Karpas-422 (cell line): ENCODE data around the gene CETP. TPM values are rescaled to one million over a fixed set of nuclear protein-coding genes. Genes with fewer than 3 reads are reported as not detected.
A peak's percentile ranks its signal among the peaks of the same experiment; 100 is the strongest.
"Not testable (repeated sequence)": the region's sequence is repeated elsewhere in the genome, so short reads cannot be mapped to it uniquely, and the experiment has no call there.

Experiments
- DNase-seq: peaks from one replicate; pipeline ENCODE4 v3.0.0-alpha.2; 2015
- H2AFZ ChIP-seq: fragments of 200-600 bp; sonication (generic); 2 replicates; pipeline ENCODE4 v1.6.1; 2014; ENCODE audit warnings: antibody characterized with exemption, low read length, mixed read lengths
- H3K27ac ChIP-seq: fragments of 200-600 bp; sonication (generic); 2 replicates; pipeline ENCODE4 v1.5.1; 2014; ENCODE audit warnings: mild to moderate bottlenecking, low read length, moderate library complexity
- H3K27me3 ChIP-seq: fragments of 200-600 bp; sonication (generic); 2 replicates; pipeline ENCODE4 v1.6.1; 2014; ENCODE audit warnings: low read length, mixed read lengths
- H3K36me3 ChIP-seq: fragments of 200-600 bp; sonication (generic); 2 replicates; pipeline ENCODE4 v1.6.1; 2014; ENCODE audit warnings: low read length, mixed read lengths; ENCODE audit not compliant: insufficient read depth
- H3K4me1 ChIP-seq: fragments of 200-600 bp; sonication (generic); 2 replicates; pipeline ENCODE4 v1.6.1; 2014; ENCODE audit warnings: mild to moderate bottlenecking, low read length, mixed read lengths
- H3K4me2 ChIP-seq: fragments of 200-600 bp; sonication (generic); 2 replicates; pipeline ENCODE4 v1.6.1; 2014; ENCODE audit warnings: low read length, low read depth, mild to moderate bottlenecking; ENCODE audit not compliant: poor library complexity, severe bottlenecking
- H3K4me3 ChIP-seq: fragments of 200-600 bp; sonication (generic); 2 replicates; pipeline ENCODE4 v1.5.1; 2014; ENCODE audit warnings: mild to moderate bottlenecking, antibody characterized with exemption, low read length, mixed read lengths
- H3K79me2 ChIP-seq: fragments of 200-600 bp; sonication (generic); 2 replicates; pipeline ENCODE4 v1.6.1; 2014; ENCODE audit warnings: mild to moderate bottlenecking, low read length, mixed read lengths
- H3K9ac ChIP-seq: fragments of 200-600 bp; sonication (generic); 2 replicates; pipeline ENCODE4 v1.6.0; 2014; ENCODE audit warnings: low read length
- H3K9me2 ChIP-seq: fragments of 200-600 bp; sonication (generic), shearing (Covaris generic); replicated peaks from 2 replicates; pipeline ENCODE4 v1.6.0; 2014; ENCODE audit warnings: mild to moderate bottlenecking, low read length, moderate library complexity; ENCODE audit not compliant: insufficient read depth
- H3K9me3 ChIP-seq: fragments of 300-700, 200-600 bp; sonication (generic); 2 replicates; pipeline ENCODE4 v1.6.1; 2014; ENCODE audit warnings: low read length, mixed read lengths
- H4K20me1 ChIP-seq: fragments of 200-600 bp; sonication (generic); 2 replicates; pipeline ENCODE4 v1.6.1; 2014; ENCODE audit warnings: mild to moderate bottlenecking, antibody characterized with exemption, low read length, low read depth; ENCODE audit not compliant: insufficient read depth
- total RNA-seq: library from RNA; depleted of rRNA; stranded (reverse); fragments of >200 nt; shearing (Covaris generic); gene quantifications from 2 replicates; pipeline ENCODE4 v1.2.3, GENCODE V29; 2014; ENCODE audit warnings: low replicate concordance

Gene CETP
- total RNA-seq, 1 experiment from 2014 or later = 0.48 TPM

- Histone ChIP-seq H3K4me1 (peaks cover 69% of the 10 kb centered on the region), H3K27me3 (no peaks in the 10 kb centered on the region), H3K4me2 (peak overlapping the region; percentile 90), H3K79me2 (peaks cover 57% of the 10 kb centered on the region), H3K36me3 (peaks cover 44% of the 10 kb centered on the region), H3K9me3 (no peaks in the 10 kb centered on the region), H3K9ac (peak overlapping the region; percentile 87), H4K20me1 (peaks cover 28% of the 10 kb centered on the region; the same call in 1 of the 2 replicates), H2AFZ (no peak overlapping the region), H3K27ac (peak overlapping the region; percentile 91), H3K9me2 (no peaks in the 10 kb centered on the region), H3K4me3 (peak overlapping the region; percentile 92)
- peak; percentile 69 for DNase-seq
Observed at GRCh38 chr16:56932721-56933619, 28.8 kb upstream of the CETP start.

- H3K4me1 ChIP-seq = peaks cover 78% of the 10 kb centered on the region
- peaks cover 53% of the 10 kb centered on the region for H3K36me3 ChIP-seq
- H4K20me1 ChIP-seq = peaks cover 28% of the 10 kb centered on the region; the same call in 1 of the 2 replicates
Observed at GRCh38 chr16:56933828-56934598, 27.7 kb upstream of the CETP start.

GRCh38 chr16:56934599-56935145, 27.1 kb upstream of the CETP start:
- peaks cover 83% of the 10 kb centered on the region for H3K4me1 ChIP-seq
- H3K79me2 ChIP-seq = peaks cover 65% of the 10 kb centered on the region
- not testable (repeated sequence) for H3K9me2 ChIP-seq, H3K27me3 ChIP-seq, H2AFZ ChIP-seq, H3K9me3 ChIP-seq, DNase-seq
- peak overlapping the region; percentile 87 for H3K9ac ChIP-seq
- peaks cover 31% of the 10 kb centered on the region; the same call in 1 of the 2 replicates for H4K20me1 ChIP-seq
- H3K4me2 ChIP-seq = peak overlapping the region; percentile 90
- peak overlapping the region; percentile 91 for H3K27ac ChIP-seq
- H3K36me3 ChIP-seq = peaks cover 59% of the 10 kb centered on the region
- H3K4me3 ChIP-seq = peak overlapping the region; percentile 92

More at GRCh38 chr16:56933828-56934598, 27.7 kb upstream of the CETP start:
- no peak for DNase-seq
- H3K27ac ChIP-seq = peak overlapping the region; percentile 91
- peak overlapping the region; percentile 90 for H3K4me2 ChIP-seq
- peaks cover 62% of the 10 kb centered on the region for H3K79me2 ChIP-seq
- no peaks in the 10 kb centered on the region for H3K27me3 ChIP-seq
- no peaks in the 10 kb centered on the region for H3K9me2 ChIP-seq
- H3K4me3 ChIP-seq = peak overlapping the region; percentile 92
- H3K9me3 ChIP-seq = no peaks in the 10 kb centered on the region
- H3K9ac ChIP-seq = peak overlapping the region; percentile 87
- no peak overlapping the region for H2AFZ ChIP-seq

- Histone ChIP-seq H4K20me1 (peaks cover 31% of the 10 kb centered on the region; the same call in 1 of the 2 replicates), H3K4me1 (peaks cover 83% of the 10 kb centered on the region), H3K36me3 (peaks cover 64% of the 10 kb centered on the region), H3K27ac (peak overlapping the region; percentile 29), H3K79me2 (peaks cover 65% of the 10 kb centered on the region), H3K9me3 (no peaks in the 10 kb centered on the region), H3K27me3 (no peaks in the 10 kb centered on the region), H3K9me2 (no peaks in the 10 kb centered on the region), H2AFZ (no peak overlapping the region), H3K9ac (peak overlapping the region; percentile 28), H3K4me2 (peak overlapping the region; percentile 90), H3K4me3 (peak overlapping the region; percentile 32; the same call in 1 of the 2 replicates)
- DNase-seq = no peak
Observed at GRCh38 chr16:56935201-56935600, 26.5 kb upstream of the CETP start.

GRCh38 chr16:56936491-56936890, 25.3 kb upstream of the CETP start:
- Histone ChIP-seq H3K36me3 (peaks cover 72% of the 10 kb centered on the region), H3K9me3 (no peaks in the 10 kb centered on the region), H2AFZ (no peak overlapping the region), H3K79me2 (peaks cover 65% of the 10 kb centered on the region), H4K20me1 (peaks cover 31% of the 10 kb centered on the region; the same call in 1 of the 2 replicates), H3K4me1 (peaks cover 83% of the 10 kb centered on the region), H3K9ac (no peak overlapping the region), H3K4me2 (no peak overlapping the region), H3K27ac (no peak overlapping the region), H3K27me3 (no peaks in the 10 kb centered on the region), H3K9me2 (no peaks in the 10 kb centered on the region), H3K4me3 (no peak overlapping the region)
- no peak for DNase-seq

- no peak overlapping the region for H3K27ac ChIP-seq
- peaks cover 84% of the 10 kb centered on the region for H3K4me1 ChIP-seq
- DNase-seq = no peak
- H3K4me2 ChIP-seq = no peak overlapping the region
- H3K36me3 ChIP-seq = peaks cover 77% of the 10 kb centered on the region
- H2AFZ ChIP-seq = no peak overlapping the region
- H3K27me3 ChIP-seq = no peaks in the 10 kb centered on the region
- H4K20me1 ChIP-seq = peaks cover 31% of the 10 kb centered on the region; the same call in 1 of the 2 replicates
- H3K9me3 ChIP-seq = no peaks in the 10 kb centered on the region
- no peaks in the 10 kb centered on the region for H3K9me2 ChIP-seq
- H3K79me2 ChIP-seq = peaks cover 65% of the 10 kb centered on the region
- H3K9ac ChIP-seq = no peak overlapping the region
- H3K4me3 ChIP-seq = no peak overlapping the region
Observed at GRCh38 chr16:56936950-56937349, 24.8 kb upstream of the CETP start.

- H3K27me3 ChIP-seq = no peaks in the 10 kb centered on the region
- H3K4me1 ChIP-seq = peaks cover 81% of the 10 kb centered on the region
- H3K9me3 ChIP-seq = no peaks in the 10 kb centered on the region
- peak overlapping the region; percentile 50 for H3K27ac ChIP-seq
- H3K36me3 ChIP-seq = peaks cover 89% of the 10 kb centered on the region
- H3K4me3 ChIP-seq = no peak overlapping the region
- peaks cover 46% of the 10 kb centered on the region for H3K79me2 ChIP-seq
- peak overlapping the region; percentile 25; the same call in 1 of the 2 replicates for H3K9ac ChIP-seq
- H2AFZ ChIP-seq = no peak overlapping the region
- peaks cover 15% of the 10 kb centered on the region; the same call in 1 of the 2 replicates for H4K20me1 ChIP-seq
- no peak for DNase-seq
- peak overlapping the region; percentile 7 for H3K4me2 ChIP-seq
- H3K9me2 ChIP-seq = no peaks in the 10 kb centered on the region
Observed at GRCh38 chr16:56938664-56939513, 22.9 kb upstream of the CETP start.
